GM18511 (cell line): ENCODE results near the gene ZBTB49.
"Not testable (repeated sequence)": the region's sequence is repeated elsewhere in the genome, so short reads cannot be mapped to it uniquely, and the experiment has no call there.

Experiments
- ATAC-seq: cut with Tn5 transposase; IDR thresholded peaks from one replicate; pipeline ENCODE4 v1.9.1; 2021; ENCODE audit warnings: mild to moderate bottlenecking, moderate library complexity; ENCODE audit not compliant: unreplicated experiment

Gene ZBTB49

GRCh38 chr4:4289941-4290850 lies at the start of gene ZBTB49, which contains the start of gene LYAR:
Gene ZBTB49, plus strand, starts transcription at chr4:4290251. Its CDS starts 9,695 bp downstream, at chr4:4299946.
Gene LYAR, minus strand, starts transcription at chr4:4290154. Its CDS starts 6,412 bp downstream, at chr4:4283742.
- ATAC-seq, result peak; percentile 92

- ATAC-seq, result no peak
Observed at GRCh38 chr4:4245172-4245571, 44.9 kb upstream of the ZBTB49 start.

- ATAC-seq, result peak; percentile 36
Observed at GRCh38 chr4:4247696-4248028, 42.4 kb upstream of the ZBTB49 start.

GRCh38 chr4:4248029-4248884 lies 41.8 kb upstream of the ZBTB49 start, which contains the start of gene TMEM128:
Gene TMEM128, minus strand, starts transcription at chr4:4248223. Its CDS starts 21 bp downstream, at chr4:4248202.
- ATAC-seq, result peak; percentile 98

- ATAC-seq, result no peak
Observed at GRCh38 chr4:4248885-4249203, 41.2 kb upstream of the ZBTB49 start.

- ATAC-seq, result not testable (repeated sequence)
Observed at GRCh38 chr4:4249342-4249741, 40.7 kb upstream of the ZBTB49 start.

- no peak for ATAC-seq
Observed at GRCh38 chr4:4249866-4250265, 40.2 kb upstream of the ZBTB49 start.

- no peak for ATAC-seq
Observed at GRCh38 chr4:4254199-4254598, 35.9 kb upstream of the ZBTB49 start.

GRCh38 chr4:4254666-4255065 lies 35.4 kb upstream of the ZBTB49 start:
- no peak for ATAC-seq

GRCh38 chr4:4256799-4257198 lies 33.3 kb upstream of the ZBTB49 start:
- ATAC-seq, result no peak

- not testable (repeated sequence) for ATAC-seq
Observed at GRCh38 chr4:4257705-4258104, 32.3 kb upstream of the ZBTB49 start.

GRCh38 chr4:4259484-4260100 lies 30.5 kb upstream of the ZBTB49 start:
- no peak for ATAC-seq

GRCh38 chr4:4260185-4260751 lies 29.8 kb upstream of the ZBTB49 start:
- no peak for ATAC-seq

- no peak for ATAC-seq
Observed at GRCh38 chr4:4267981-4268380, 22.1 kb upstream of the ZBTB49 start.

GRCh38 chr4:4268776-4269175 lies 21.3 kb upstream of the ZBTB49 start:
- ATAC-seq, result no peak

- ATAC-seq, result no peak
Observed at GRCh38 chr4:4269331-4269731, 20.7 kb upstream of the ZBTB49 start.

- no peak for ATAC-seq
Observed at GRCh38 chr4:4269856-4270255, 20.2 kb upstream of the ZBTB49 start.

GRCh38 chr4:4270529-4270928 lies 19.5 kb upstream of the ZBTB49 start:
- ATAC-seq, result no peak

GRCh38 chr4:4271912-4272311 lies 18.1 kb upstream of the ZBTB49 start:
- ATAC-seq, result no peak

GRCh38 chr4:4274226-4274625 lies 15.8 kb upstream of the ZBTB49 start:
- ATAC-seq, result no peak

- ATAC-seq, result no peak
Observed at GRCh38 chr4:4277531-4277930, 12.5 kb upstream of the ZBTB49 start.
